Suprapubic skin (tissue), 4 donors: ENCODE measurements around the gene LRRN4. TPM values are rescaled to one million over a fixed set of nuclear protein-coding genes. Genes with fewer than 3 reads are reported as not detected.

ENCODE experiments used
- DNase-seq, 2 donors: peaks; one replicate each; pipeline ENCODE4 v3.0.0-alpha.2; 2019; ENCODE audit warnings: low spot score in 2 of 2
- H3K27ac ChIP-seq: fragments of 200-600 bp; sonication (generic); one replicate; pipeline ENCODE4 v1.5.1; 2019
- H3K27me3 ChIP-seq: fragments of 200-600 bp; sonication (generic); one replicate; pipeline ENCODE4 v1.5.1; 2019
- H3K36me3 ChIP-seq: fragments of 200-600 bp; sonication (generic); one replicate; pipeline ENCODE4 v1.5.1; 2019
- H3K4me1 ChIP-seq: fragments of 200-600 bp; sonication (generic); one replicate; pipeline ENCODE4 v1.5.1; 2019
- H3K4me3 ChIP-seq: fragments of 200-600 bp; sonication (generic); one replicate; pipeline ENCODE4 v1.5.1; 2019; ENCODE audit warnings: mild to moderate bottlenecking
- H3K9me3 ChIP-seq: fragments of 200-600 bp; sonication (generic); one replicate; pipeline ENCODE4 v1.5.1; 2019
- CTCF ChIP-seq, 2 donors: fragments of 200-600 bp in 1 of 2; fragments of 450-650 bp in 1 of 2; sonication (generic) in 1 of 2; IDR thresholded peaks; one replicate each; pipeline ENCODE4 v1.5.1; 2016 to 2019; ENCODE audit warnings: antibody characterized with exemption in 2 of 2, mild to moderate bottlenecking in 1 of 2, moderate library complexity in 1 of 2
- EP300 ChIP-seq: sonication (generic); formaldehyde crosslinking; IDR thresholded peaks from one replicate; pipeline ENCODE4 v1.6.1; 2017; ENCODE audit warnings: antibody characterized with exemption
- POLR2A ChIP-seq, 2 donors: fragments of 450-650 bp; IDR thresholded peaks; one replicate each; pipeline ENCODE4 v1.6.1; 2017; ENCODE audit warnings: antibody characterized with exemption in 2 of 2, mild to moderate bottlenecking in 2 of 2, moderate library complexity in 2 of 2
- POLR2AphosphoS5 ChIP-seq, 3 donors: sonication (generic); formaldehyde crosslinking; IDR thresholded peaks; one replicate each; pipeline ENCODE4 v1.6.1; 2017; ENCODE audit warnings: antibody characterized with exemption in 3 of 3
- WGBS: methylation state at CpG from one replicate; pipeline ENCODE4 v1.1.5; 2018; 5-methylcytosine and 5-hydroxymethylcytosine counted together
- total RNA-seq, 4 donors: library from RNA; depleted of rRNA; stranded (reverse); fragments of >200 nt; gene quantifications; one replicate each; pipeline ENCODE4 v1.1.0, GENCODE V29; 2016

The LRRN4 gene
- total RNA-seq, 4 donors from 2014 or later: 0.80 TPM; not detected in 3

GRCh38 chr20:6000871-6001270, 53.0 kb downstream of the LRRN4 start:
- DNase-seq: no peak
- Histone ChIP-seq H3K9me3 (no peaks in the 10 kb centered on the region), H3K4me1 (peaks cover 10% of the 10 kb centered on the region), H3K36me3 (peaks cover 9% of the 10 kb centered on the region), H3K27me3 (no peaks in the 10 kb centered on the region), H3K27ac (no peak overlapping the region), H3K4me3 (no peak overlapping the region)
- TF ChIP-seq EP300: no peak
- TF ChIP-seq CTCF (IDR thresholded peaks at IDR 0.05): no peak
- TF ChIP-seq POLR2AphosphoS5 (IDR thresholded peaks at IDR 0.05): no peak
- TF ChIP-seq POLR2A (IDR thresholded peaks at IDR 0.05): no peak
- 82% methylated on average over 8 of the region's 8 CpGs for WGBS

GRCh38 chr20:5999783-6000182, 54.1 kb downstream of the LRRN4 start:
- TF ChIP-seq POLR2AphosphoS5 (IDR thresholded peaks at IDR 0.05) (no peak), CTCF (IDR thresholded peaks at IDR 0.05) (no peak), POLR2A (IDR thresholded peaks at IDR 0.05) (no peak), EP300 (no peak)
- H3K4me3 ChIP-seq: no peak overlapping the region
- peaks cover 2% of the 10 kb centered on the region for H3K4me1 ChIP-seq
- no peaks in the 10 kb centered on the region for H3K9me3 ChIP-seq
- 98% methylated on average over 9 of the region's 9 CpGs for WGBS
- DNase-seq: no peak
- H3K27ac ChIP-seq: no peak overlapping the region
- peaks cover 17% of the 10 kb centered on the region for H3K36me3 ChIP-seq
- H3K27me3 ChIP-seq: no peaks in the 10 kb centered on the region

- TF ChIP-seq EP300 (no peak), POLR2AphosphoS5 (IDR thresholded peaks at IDR 0.05) (no peak), CTCF (IDR thresholded peaks at IDR 0.05) (no peak), POLR2A (IDR thresholded peaks at IDR 0.05) (no peak)
Observed at GRCh38 chr20:5996765-5997164, 57.1 kb downstream of the LRRN4 start.

GRCh38 chr20:5991623-5992441, 62.0 kb downstream of the LRRN4 start:
- Histone ChIP-seq H3K27me3 (no peaks in the 10 kb centered on the region), H3K4me3 (no peak overlapping the region), H3K27ac (no peak overlapping the region), H3K9me3 (no peaks in the 10 kb centered on the region), H3K36me3 (peaks cover 49% of the 10 kb centered on the region), H3K4me1 (peaks cover 3% of the 10 kb centered on the region)
- no peak for DNase-seq
- 89% methylated on average over 2 of the region's 2 CpGs for WGBS
- no peak for TF ChIP-seq EP300
- TF ChIP-seq POLR2AphosphoS5 (IDR thresholded peaks at IDR 0.05): no peak
- TF ChIP-seq POLR2A (IDR thresholded peaks at IDR 0.05): no peak
- no peak for TF ChIP-seq CTCF (IDR thresholded peaks at IDR 0.05)

More at GRCh38 chr20:5996765-5997164, 57.1 kb downstream of the LRRN4 start:
- no peak overlapping the region for H3K27ac ChIP-seq
- WGBS: 85% methylated on average over 1 of the region's 1 CpG
- DNase-seq: no peak
- H3K4me1 ChIP-seq: peaks cover 3% of the 10 kb centered on the region
- no peaks in the 10 kb centered on the region for H3K27me3 ChIP-seq
- H3K9me3 ChIP-seq: no peaks in the 10 kb centered on the region
- peaks cover 20% of the 10 kb centered on the region for H3K36me3 ChIP-seq
- H3K4me3 ChIP-seq: no peak overlapping the region

GRCh38 chr20:5990946-5991345, 62.9 kb downstream of the LRRN4 start:
- Histone ChIP-seq H3K36me3 (peaks cover 54% of the 10 kb centered on the region), H3K4me3 (no peak overlapping the region), H3K4me1 (peaks cover 3% of the 10 kb centered on the region), H3K27ac (no peak overlapping the region), H3K9me3 (no peaks in the 10 kb centered on the region), H3K27me3 (no peaks in the 10 kb centered on the region)
- no peak for DNase-seq
- TF ChIP-seq POLR2AphosphoS5 (IDR thresholded peaks at IDR 0.05) (no peak), CTCF (IDR thresholded peaks at IDR 0.05) (no peak), EP300 (no peak), POLR2A (IDR thresholded peaks at IDR 0.05) (no peak)
- WGBS: 99% methylated on average over 3 of the region's 3 CpGs
